K562 (cell line): Measurements from ENCODE around the gene CHRNB1. TPM values are rescaled to one million over a fixed set of nuclear protein-coding genes. Genes with fewer than 3 reads are reported as not detected.

Experiments
- ATAC-seq: fragments of 200-7000 bp; cut with Tn5 transposase; 3 replicates; pipeline ENCODE4 v1.9.1; 2020; ENCODE audit warnings: moderate library complexity
- BruUV-seq: library from RNA; stranded (reverse); fragments of 400-500 nt; replicated peaks from 2 replicates; lab custom pipeline; 2021; lab: Mats Ljungman, UMichigan
- CTCF ChIA-PET: fragments of 300-600 bp; formaldehyde crosslinking; extraction: SDS; loops from one replicate; lab custom pipeline; 2021; ENCODE audit warnings: low intra/inter-chr PET ratio; lab: Yijun Ruan, JAX
- POLR2A ChIA-PET: fragments of 300-600, 350-650 bp; sonication (Branson Sonifier 250); formaldehyde crosslinking; extraction: SDS; loops from one replicate; lab custom pipeline; 2021; ENCODE audit warnings: antibody characterized with exemption, inconsistent platforms; lab: Yijun Ruan, JAX
- DNase-seq, 4 experiments: peaks; one replicate each; pipeline versions ENCODE4 v3.0.0 to v3.0.0-alpha.2; 2011 to 2018; ENCODE audit warnings: low spot score in 3 of 4, mixed read lengths in 3 of 4; ENCODE audit errors: extremely low read depth in 1 of 4
- FAIRE-seq: peaks from 2 replicates; lab custom pipeline; 2011; peaks lifted over from hg19 to GRCh38; lab: Jason Lieb, UNC
- H2AFZ ChIP-seq: 2 replicates; pipeline ENCODE4 v1.6.0; 2011; ENCODE audit warnings: low read depth, low read length, control low read depth, inconsistent platforms
- H3K27ac ChIP-seq: fragments of 200-600 bp; 3 replicates; pipeline ENCODE4 v1.8.0; 2011; ENCODE audit warnings: low read depth, mild to moderate bottlenecking, control low read depth, inconsistent platforms, low read length, moderate library complexity, mixed read lengths; ENCODE audit errors: extremely low read depth
- H3K27me3 ChIP-seq, 2 experiments: fragments of 300-600 bp in 1 of 2; 2 replicates in 1 of 2; 3 replicates in 1 of 2; pipeline versions ENCODE4 v1.6.0 to v1.8.0; 2011; ENCODE audit warnings: inconsistent platforms in 2 of 2, low read length in 2 of 2, mild to moderate bottlenecking in 1 of 2, mixed read lengths in 1 of 2, moderate library complexity in 1 of 2; ENCODE audit not compliant: control insufficient read depth in 2 of 2, insufficient read depth in 2 of 2
- H3K36me3 ChIP-seq: fragments of 300-600 bp; 3 replicates; pipeline ENCODE4 v1.8.0; 2011; ENCODE audit warnings: mild to moderate bottlenecking, low read length, inconsistent platforms; ENCODE audit not compliant: control insufficient read depth, insufficient read depth
- H3K4me1 ChIP-seq, 2 experiments: fragments of 200-600 bp in 1 of 2; replicated peaks in 1 of 2; 2 replicates in 1 of 2; 3 replicates in 1 of 2; pipeline versions ENCODE4 v1.5.1 to v1.8.0; 2011; ENCODE audit warnings: inconsistent platforms in 2 of 2, low read length in 2 of 2, mild to moderate bottlenecking in 1 of 2, mixed read lengths in 1 of 2, moderate library complexity in 1 of 2; ENCODE audit not compliant: control insufficient read depth in 2 of 2, insufficient read depth in 2 of 2
- H3K4me2 ChIP-seq: 2 replicates; pipeline ENCODE4 v1.6.1; 2011; ENCODE audit warnings: low read length, control low read depth, inconsistent platforms, mixed read lengths; ENCODE audit not compliant: insufficient read depth
- H3K4me3 ChIP-seq: fragments of 200-600 bp; sonication (generic), shearing (Covaris generic); 2 replicates; pipeline ENCODE4 v1.5.1; 2016; ENCODE audit warnings: control low read depth, inconsistent platforms
- H3K79me2 ChIP-seq: fragments of 200-600 bp; 3 replicates; pipeline ENCODE4 v1.8.0; 2011; ENCODE audit warnings: low read length, inconsistent platforms; ENCODE audit not compliant: control insufficient read depth, insufficient read depth
- H3K9ac ChIP-seq, 2 experiments: 2 replicates each; pipeline versions ENCODE4 v1.6.0 to v1.6.1; 2011; ENCODE audit warnings: low read depth in 2 of 2, low read length in 2 of 2, control low read depth in 1 of 2, inconsistent platforms in 1 of 2, mild to moderate bottlenecking in 1 of 2, mixed read lengths in 1 of 2; ENCODE audit not compliant: insufficient read depth in 1 of 2
- H3K9me1 ChIP-seq: one replicate; pipeline ENCODE4 v1.6.0; 2011; ENCODE audit warnings: inconsistent platforms, mild to moderate bottlenecking, low read length, moderate library complexity; ENCODE audit not compliant: control insufficient read depth, insufficient read depth
- H3K9me3 ChIP-seq: replicated peaks from 2 replicates; pipeline ENCODE4 v1.5.1; 2011; ENCODE audit warnings: low read depth, low read length, inconsistent platforms; ENCODE audit not compliant: control insufficient read depth, insufficient read depth
- H4K20me1 ChIP-seq: replicated peaks from 2 replicates; pipeline ENCODE4 v1.6.1; 2011; ENCODE audit warnings: low read length, inconsistent platforms, mixed read lengths; ENCODE audit not compliant: control insufficient read depth, insufficient read depth
- DACH1 ChIP-seq: fragments of 450-650 bp; IDR thresholded peaks from 2 replicates; pipeline ENCODE4 v1.6.1; 2018; ENCODE audit not compliant: partially characterized antibody
- FOXA1 ChIP-seq: fragments of 450-650 bp; IDR thresholded peaks from 2 replicates; pipeline ENCODE4 v1.6.1; 2016; ENCODE audit warnings: mild to moderate bottlenecking, borderline replicate concordance
- FOXM1 ChIP-seq, 2 experiments: fragments of 450-650 bp in 1 of 2; sonication (generic) in 1 of 2; formaldehyde crosslinking in 1 of 2; IDR thresholded peaks; 2 replicates each; pipeline versions ENCODE4 v1.6.1 to v1.9.0; 2017 to 2022; ENCODE audit warnings: low read depth in 2 of 2, mild to moderate bottlenecking in 2 of 2, missing genetic modification reagents in 1 of 2, moderate library complexity in 1 of 2
- HDAC8 ChIP-seq: fragments of 450-650 bp; IDR thresholded peaks from 2 replicates; pipeline ENCODE4 v1.6.1; 2016; ENCODE audit warnings: mild to moderate bottlenecking, missing genetic modification characterization, moderate library complexity, missing compliant biosample characterization
- IFI16 ChIP-seq: fragments of 250-450 bp; sonication (Bioruptor Pico); IDR thresholded peaks from 2 replicates; pipeline ENCODE4 v2.1.2; 2022; ENCODE audit warnings: mild to moderate bottlenecking, inconsistent platforms
- MCM7 ChIP-seq, 2 experiments: fragments of 450-650 bp; IDR thresholded peaks; 2 replicates each; pipeline ENCODE4 v1.6.1; 2016 to 2018
- NFYB ChIP-seq: IDR thresholded peaks from 2 replicates; pipeline ENCODE4 v1.6.1; 2011; ENCODE audit warnings: mild to moderate bottlenecking, moderate library complexity; ENCODE audit not compliant: insufficient read length; ENCODE audit errors: extremely low read depth
- SIRT6 ChIP-seq: IDR thresholded peaks from one replicate; pipeline ENCODE4 v1.6.1; 2012; ENCODE audit warnings: low read depth, mild to moderate bottlenecking, control low read depth, inconsistent platforms, low read length, moderate library complexity
- STAT5B ChIP-seq: fragments of 250-450 bp; sonication (Bioruptor Pico); IDR thresholded peaks from 2 replicates; pipeline ENCODE4 v1.8.0; 2021; ENCODE audit warnings: mild to moderate bottlenecking, inconsistent platforms
- ZNF121 ChIP-seq: sonication (generic); formaldehyde crosslinking; conservative IDR thresholded peaks from 2 replicates; pipeline ENCODE4 v1.8.0; 2022; ENCODE audit warnings: missing genetic modification reagents
- ZNF23 ChIP-seq: fragments of 250-450 bp; sonication (Bioruptor Pico); IDR thresholded peaks from 2 replicates; pipeline ENCODE4 v1.4.0; 2020; ENCODE audit warnings: mild to moderate bottlenecking
- ZNF445 ChIP-seq: fragments of 250-450 bp; sonication (Bioruptor Pico); IDR thresholded peaks from 2 replicates; pipeline ENCODE4 v1.4.0; 2020; ENCODE audit warnings: low read depth, mild to moderate bottlenecking, moderate library complexity
- ZNF77 ChIP-seq: fragments of 250-450 bp; sonication (Bioruptor Pico); IDR thresholded peaks from 2 replicates; pipeline ENCODE4 v1.5.0; 2020
- ZNF785 ChIP-seq: fragments of 250-450 bp; sonication (Bioruptor Pico); IDR thresholded peaks from 2 replicates; pipeline ENCODE4 v1.4.0; 2020; ENCODE audit warnings: mild to moderate bottlenecking
- WGBS: fragments of 100-300 bp; shearing (Covaris generic); methylation state at CpG from one replicate; pipeline ENCODE4 v1.1.6; 2016; ENCODE audit warnings: low coverage, mixed read lengths; ENCODE audit not compliant: insufficient coverage; ENCODE audit errors: missing lambda C conversion rate; 5-methylcytosine and 5-hydroxymethylcytosine counted together
- in situ Hi-C: fragments of 300-500 bp; cut with MboI; formaldehyde crosslinking; loops from 4 replicates; pipeline ENCODE4 v1.15.0; 2018; ENCODE audit warnings: inconsistent platforms, mixed read lengths
- intact Hi-C: fragments of 100-400 bp; cut with micrococcal nuclease; formaldehyde crosslinking; loops from 2 replicates; pipeline ENCODE4 v1.14.2; 2022
- polyA plus RNA-seq, 8 experiments: library from polyadenylated mRNA; depleted of rRNA in 4 of 8; stranded (reverse) in 5 of 8; unstranded in 3 of 8; fragments of >200 nt; fragmentation: Nextera tagmentation in 2 of 8; fragmentation: Illumina TruSeq in 1 of 8; extraction: Ambion mirVana in 2 of 8; extraction: Trizol in 1 of 8; gene quantifications; 2 replicates each; pipeline versions ENCODE4 v1.2.1 to v1.2.3, GENCODE V29; 2011 to 2014; ENCODE audit warnings: inconsistent platforms in 1 of 8, missing spikeins in 1 of 8
- total RNA-seq, 7 experiments: library from RNA; depleted of rRNA in 6 of 7; stranded (reverse); fragments of >200 nt in 6 of 7; fragmentation: Illumina TruSeq in 2 of 7; extraction: Trizol in 2 of 7; gene quantifications; 2 replicates each; pipeline versions ENCODE4 v1.2.1 to v1.2.3, GENCODE V29; 2011 to 2021; ENCODE audit warnings: low replicate concordance in 1 of 7
- TF ChIP-seq, protein P1 (sequence below), 3 experiments: fragments of 200-800 bp in 1 of 3; sonication (Bioruptor generic) in 1 of 3; sonication (generic) in 1 of 3; formaldehyde crosslinking in 1 of 3; IDR thresholded peaks; 2 replicates each; pipeline versions ENCODE4 v1.6.1 to v1.8.0; 2016 to 2022; ENCODE audit warnings: mild to moderate bottlenecking in 2 of 3, missing compliant biosample characterization in 2 of 3, missing genetic modification characterization in 2 of 3, missing genetic modification reagents in 1 of 3
- TF ChIP-seq, protein P2 (sequence below): fragments of 200-800 bp; sonication (Bioruptor generic); IDR thresholded peaks from 2 replicates; pipeline ENCODE4 v1.6.1; 2017; ENCODE audit warnings: missing genetic modification characterization, missing compliant biosample characterization
- TF ChIP-seq, protein P3 (sequence below): sonication (generic); formaldehyde crosslinking; IDR thresholded peaks from 2 replicates; pipeline ENCODE4 v1.9.0; 2022; ENCODE audit warnings: mild to moderate bottlenecking, missing genetic modification reagents

The CHRNB1 gene
- total and polyA plus RNA-seq, 9 of the 15 experiments (the other 6 are each of a cell fraction or from before 2014, with no cell fraction given) = 4.7 to 12.3 (median 6.8) TPM

DNA sequence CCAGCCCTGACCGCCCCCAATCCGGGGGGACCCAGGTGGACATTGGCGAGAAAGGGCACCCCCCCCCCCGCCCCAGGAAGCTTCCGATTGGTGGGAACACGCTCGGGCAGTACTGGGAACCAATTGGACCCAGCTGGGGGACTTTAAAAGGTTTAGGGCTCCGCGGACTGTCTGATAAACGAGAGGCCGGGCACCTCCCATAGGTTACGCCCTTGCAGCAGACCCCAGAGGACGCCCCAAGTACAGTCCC is 41.2 kb upstream of the CHRNB1 start:
- H3K4me2 ChIP-seq = peak overlapping the region; percentile 79
- TF ChIP-seq ZNF23 = no peak
- no peak for TF ChIP-seq ZNF445 (CRISPR knock-in tag)
- TF ChIP-seq DACH1 = peak; percentile 25
- TF ChIP-seq, protein P1, sequence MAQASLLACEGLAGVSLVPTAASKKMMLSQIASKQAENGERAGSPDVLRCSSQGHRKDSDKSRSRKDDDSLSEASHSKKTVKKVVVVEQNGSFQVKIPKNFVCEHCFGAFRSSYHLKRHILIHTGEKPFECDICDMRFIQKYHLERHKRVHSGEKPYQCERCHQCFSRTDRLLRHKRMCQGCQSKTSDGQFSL (CRISPR knock-in tag; IDR thresholded peaks at IDR 0.05) = no peak
- TF ChIP-seq, protein P1 (tag; IDR thresholded peaks at IDR 0.05) = peak in 1 of 2 experiments; percentile 61; a peak in 1 of 4 replicates
- TF ChIP-seq MCM7 (IDR thresholded peaks at IDR 0.05) = no peak
- no peak for TF ChIP-seq HDAC8 (tag)
- TF ChIP-seq ZNF121 (CRISPR knock-in tag) = no peak
- peak; percentile 22; the same call in 1 of the 2 replicates for TF ChIP-seq FOXM1 (IDR thresholded peaks at IDR 0.05; ENCODE audit: low read depth)
- TF ChIP-seq FOXM1 (CRISPR knock-in tag; IDR thresholded peaks at IDR 0.05; ENCODE audit: low read depth) = no peak
- TF ChIP-seq, protein P2, sequence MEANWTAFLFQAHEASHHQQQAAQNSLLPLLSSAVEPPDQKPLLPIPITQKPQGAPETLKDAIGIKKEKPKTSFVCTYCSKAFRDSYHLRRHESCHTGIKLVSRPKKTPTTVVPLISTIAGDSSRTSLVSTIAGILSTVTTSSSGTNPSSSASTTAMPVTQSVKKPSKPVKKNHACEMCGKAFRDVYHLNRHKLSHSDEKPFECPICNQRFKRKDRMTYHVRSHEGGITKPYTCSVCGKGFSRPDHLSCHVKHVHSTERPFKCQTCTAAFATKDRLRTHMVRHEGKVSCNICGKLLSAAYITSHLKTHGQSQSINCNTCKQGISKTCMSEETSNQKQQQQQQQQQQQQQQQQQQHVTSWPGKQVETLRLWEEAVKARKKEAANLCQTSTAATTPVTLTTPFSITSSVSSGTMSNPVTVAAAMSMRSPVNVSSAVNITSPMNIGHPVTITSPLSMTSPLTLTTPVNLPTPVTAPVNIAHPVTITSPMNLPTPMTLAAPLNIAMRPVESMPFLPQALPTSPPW = peak; percentile 64
- no peak for TF ChIP-seq STAT5B (CRISPR knock-in tag)
- no peak for TF ChIP-seq SIRT6
- TF ChIP-seq ZNF77 (CRISPR knock-in tag) = no peak
- TF ChIP-seq NFYB = peak; percentile 48
- TF ChIP-seq IFI16 (CRISPR knock-in tag) = no peak
- TF ChIP-seq, protein P3, sequence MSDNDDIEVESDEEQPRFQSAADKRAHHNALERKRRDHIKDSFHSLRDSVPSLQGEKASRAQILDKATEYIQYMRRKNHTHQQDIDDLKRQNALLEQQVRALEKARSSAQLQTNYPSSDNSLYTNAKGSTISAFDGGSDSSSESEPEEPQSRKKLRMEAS (CRISPR knock-in tag) = 0 out of 2 replicates have a peak, but pooled peaks have one; percentile 19
- no peak for TF ChIP-seq ZNF785 (CRISPR knock-in tag)
- no peak for TF ChIP-seq FOXA1
- peak overlapping the region; percentile 68 for H3K4me3 ChIP-seq
- no TSS peak for BruUV-seq
- peaks cover 8% of the 10 kb centered on the region; the same call in 2 of the 3 replicates for H3K79me2 ChIP-seq
- POLR2A ChIA-PET = interaction anchor here (0.6 to 1.8 kb wide), 10 partner anchors 11 to 195 kb away, joined by 3 to 23 read pairs (median 4); partner anchors contain the start of genes POLR2A and ZBTB4
- WGBS = 0% methylated on average over 10 of the region's 13 CpGs
- CTCF ChIA-PET = no interaction called here
- H3K9me3 ChIP-seq = no peaks in the 10 kb centered on the region
- no peaks in the 10 kb centered on the region for H3K27me3 ChIP-seq
- DNase-seq = peak in 1 of 4 experiments; percentile 82
- H3K27ac ChIP-seq = peak overlapping the region; percentile 69
- peaks cover 11 to 25% of the 10 kb centered on the region in 2 experiments; a peak in 3 of 5 replicates for H3K4me1 ChIP-seq
- intact Hi-C loops (loop anchor here (5.0 kb wide), 2 partner anchors 34 to 79 kb away; partner anchors contain the start of genes FGF11, POLR2A, SLC35G6 and TMEM102), in situ Hi-C loops (no loop called here)
- H4K20me1 ChIP-seq = no peaks in the 10 kb centered on the region
- no peak for FAIRE-seq
- peaks cover 3% of the 10 kb centered on the region; the same call in 1 of the 3 replicates for H3K36me3 ChIP-seq
- peak overlapping the region; percentile 75 to 85 for H3K9ac ChIP-seq
- no peaks in the 10 kb centered on the region for H3K9me1 ChIP-seq
- H2AFZ ChIP-seq = peak overlapping the region; percentile 90
- peak; percentile 68 for ATAC-seq
